GM13977 (cell line): ENCODE measurements around the gene DYNC1H1.

Experiments
- DNase-seq: peaks from one replicate; pipeline ENCODE4 v3.0.0; 2012; ENCODE audit warnings: low spot score
- CTCF ChIP-seq: IDR thresholded peaks from 2 replicates; pipeline ENCODE4 v1.5.1; 2012; ENCODE audit warnings: mild to moderate bottlenecking, control low read depth; ENCODE audit not compliant: insufficient read depth; ENCODE audit errors: extremely low read depth, missing control alignments
- in situ Hi-C: fragments of 300-500 bp; cut with MboI; formaldehyde crosslinking; loops from one replicate; pipeline ENCODE4 v1.12.0; 2022; ENCODE audit warnings: low sequenced_read_pairs, low pct_unique_long_range_greater_than_20kb, mixed read lengths, inconsistent platforms; ENCODE audit not compliant: unreplicated experiment

Gene DYNC1H1

GRCh38 chr14:102020058-102020971 lies 55.9 kb downstream of the DYNC1H1 start:
- no peak for DNase-seq
- in situ Hi-C loops, result no loop called here
- TF ChIP-seq CTCF, result no peak

- no peak for DNase-seq
- in situ Hi-C loops, result no loop called here
- no peak for TF ChIP-seq CTCF
Measured at GRCh38 chr14:102026934-102027333, 62.6 kb downstream of the DYNC1H1 start.

GRCh38 chr14:102027951-102028350 lies 63.6 kb downstream of the DYNC1H1 start:
- TF ChIP-seq CTCF, result no peak
- in situ Hi-C loops, result no loop called here
- no peak for DNase-seq

GRCh38 chr14:102028733-102029132 lies 64.4 kb downstream of the DYNC1H1 start:
- no peak for DNase-seq
- in situ Hi-C loops, result no loop called here
- no peak for TF ChIP-seq CTCF

- no peak for TF ChIP-seq CTCF
- no peak for DNase-seq
- in situ Hi-C loops, result no loop called here
Measured at GRCh38 chr14:102029956-102030355, 65.6 kb downstream of the DYNC1H1 start.

- in situ Hi-C loops, result no loop called here
- TF ChIP-seq CTCF, result no peak
- no peak for DNase-seq
Measured at GRCh38 chr14:102033241-102033640, 68.9 kb downstream of the DYNC1H1 start.
